OCI-M2 (cell line): ENCODE data around the gene AOC1.

Experiments
- DNase-seq: peaks from one replicate; lab custom pipeline; 2025; ENCODE audit not compliant: unreplicated experiment; lab: John Stamatoyannopoulos, UW

AOC1 gene

GRCh38 chr7:150857276-150858055 is 5.1 kb downstream of the AOC1 start:
- DNase-seq: no peak

- no peak for DNase-seq
Observed at GRCh38 chr7:150858236-150859197, 6.2 kb downstream of the AOC1 start.

GRCh38 chr7:150860291-150860977 is 8.1 kb downstream of the AOC1 start:
- no peak for DNase-seq

- DNase-seq: no peak
Observed at GRCh38 chr7:150860978-150861295, 8.6 kb downstream of the AOC1 start.

GRCh38 chr7:150862356-150862755 is 10.0 kb downstream of the AOC1 start:
- DNase-seq: no peak

GRCh38 chr7:150863946-150864345 is 11.6 kb downstream of the AOC1 start:
- no peak for DNase-seq

GRCh38 chr7:150866932-150867564 is 14.7 kb downstream of the AOC1 start:
- no peak for DNase-seq

GRCh38 chr7:150867605-150868004 is 15.3 kb downstream of the AOC1 start:
- no peak for DNase-seq

GRCh38 chr7:150869467-150869866 is 17.1 kb downstream of the AOC1 start:
- no peak for DNase-seq

GRCh38 chr7:150871601-150872000 is 19.3 kb downstream of the AOC1 start:
- no peak for DNase-seq

GRCh38 chr7:150874401-150875198 is 22.3 kb downstream of the AOC1 start:
- DNase-seq: no peak

GRCh38 chr7:150875791-150876190 is 23.5 kb downstream of the AOC1 start:
- DNase-seq: no peak

- no peak for DNase-seq
Observed at GRCh38 chr7:150876817-150877526, 24.7 kb downstream of the AOC1 start.

- no peak for DNase-seq
Observed at GRCh38 chr7:150877536-150877935, 25.2 kb downstream of the AOC1 start.

GRCh38 chr7:150879345-150879744 is 27.0 kb downstream of the AOC1 start:
- no peak for DNase-seq

- DNase-seq: no peak
Observed at GRCh38 chr7:150881189-150881588, 28.9 kb downstream of the AOC1 start.

- DNase-seq: no peak
Observed at GRCh38 chr7:150890853-150891584, 38.7 kb downstream of the AOC1 start.

- no peak for DNase-seq
Observed at GRCh38 chr7:150891740-150892139, 39.4 kb downstream of the AOC1 start.

- DNase-seq: no peak
Observed at GRCh38 chr7:150895809-150896208, 43.5 kb downstream of the AOC1 start.
